Tibial nerve (tissue), 4 donors: ENCODE results near the gene S100A14. TPM values are rescaled to one million over a fixed set of nuclear protein-coding genes. Genes with fewer than 3 reads are reported as not detected.
"Not testable (repeated sequence)": the region's sequence is repeated elsewhere in the genome, so short reads cannot be mapped to it uniquely, and the experiment has no call there.

ENCODE experiments used
- DNase-seq, 2 donors: peaks; one replicate each; pipeline ENCODE4 v3.0.0-alpha.2; 2019; ENCODE audit warnings: low spot score in 2 of 2
- H3K27ac ChIP-seq, 4 donors: fragments of 200-600 bp; sonication (generic) in 3 of 4; one replicate each; pipeline ENCODE4 v1.5.1; 2017 to 2019; ENCODE audit warnings: mild to moderate bottlenecking in 1 of 4
- H3K27me3 ChIP-seq, 2 donors: fragments of 200-600 bp; sonication (generic) in 1 of 2; one replicate each; pipeline versions ENCODE4 v1.5.1 to v1.6.0; 2017 to 2019
- H3K36me3 ChIP-seq, 3 donors: fragments of 200-600 bp; sonication (generic); one replicate each; pipeline ENCODE4 v1.5.1; 2018 to 2019
- H3K4me1 ChIP-seq, 4 donors: fragments of 200-600 bp; sonication (generic) in 3 of 4; one replicate each; pipeline ENCODE4 v1.5.1; 2017 to 2019
- H3K4me3 ChIP-seq, 4 donors: fragments of 200-600 bp; sonication (generic) in 3 of 4; one replicate each; pipeline ENCODE4 v1.5.1; 2017 to 2019; ENCODE audit warnings: mild to moderate bottlenecking in 1 of 4, moderate library complexity in 1 of 4
- H3K9me3 ChIP-seq, 4 donors: fragments of 200-600 bp; sonication (generic) in 3 of 4; one replicate each; pipeline ENCODE4 v1.5.1; 2017 to 2019
- EP300 ChIP-seq, 2 donors: sonication (generic); formaldehyde crosslinking; IDR thresholded peaks; one replicate each; pipeline ENCODE4 v1.6.1; 2017; ENCODE audit warnings: antibody characterized with exemption in 2 of 2, mild to moderate bottlenecking in 1 of 2
- POLR2A ChIP-seq, 2 donors: fragments of 450-650 bp; IDR thresholded peaks; one replicate each; pipeline ENCODE4 v1.6.1; 2017; ENCODE audit warnings: antibody characterized with exemption in 2 of 2, mild to moderate bottlenecking in 2 of 2, moderate library complexity in 2 of 2
- WGBS, 2 donors: methylation state at CpG; one replicate each; pipeline ENCODE4 v1.1.5; 2018; 5-methylcytosine and 5-hydroxymethylcytosine counted together
- total RNA-seq, 4 donors: library from RNA; depleted of rRNA; stranded (reverse); fragments of >200 nt; gene quantifications; one replicate each; pipeline ENCODE4 v1.1.0, GENCODE V29; 2016
- TF ChIP-seq, protein P1 (sequence below), 5 experiments: fragments of 200-600 bp in 3 of 5; fragments of 450-650 bp in 2 of 5; sonication (generic) in 3 of 5; IDR thresholded peaks; one replicate each; pipeline ENCODE4 v1.5.1; 2016 to 2019; ENCODE audit warnings: antibody characterized with exemption in 5 of 5, mild to moderate bottlenecking in 3 of 5, moderate library complexity in 2 of 5

Gene S100A14
- total RNA-seq, 4 donors from 2014 or later: 15.3 TPM; not detected in 3

DNA sequence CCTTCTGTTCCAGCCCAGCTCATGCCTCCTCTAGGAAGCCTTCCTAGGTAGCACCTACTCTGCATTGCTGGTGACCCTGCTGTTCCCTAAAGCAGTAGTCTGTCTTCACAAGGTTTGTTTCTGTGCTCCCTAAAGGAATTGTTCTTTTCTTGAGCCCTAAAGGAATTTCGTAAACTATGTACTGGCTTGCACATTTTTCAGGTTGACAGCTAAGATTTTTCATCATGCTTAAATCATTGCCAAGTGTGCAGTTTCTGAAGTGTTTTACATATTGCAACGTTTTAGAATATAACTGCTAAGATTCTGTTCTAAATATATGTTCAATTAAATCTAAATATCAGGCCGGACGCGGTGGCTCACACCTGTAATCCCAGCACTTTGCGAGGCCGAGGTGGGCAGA lies 16.3 kb downstream of the S100A14 start:
- no peaks in the 10 kb centered on the region for H3K36me3 ChIP-seq
- H3K4me3 ChIP-seq: no peak overlapping the region
- no peaks in the 10 kb centered on the region for H3K27me3 ChIP-seq
- H3K9me3 ChIP-seq: no peaks in the 10 kb centered on the region
- H3K4me1 ChIP-seq: peaks cover 0 to 6% (median 0%) of the 10 kb centered on the region in 4 donors
- 90 to 92% methylated on average over 7 of the region's 7 CpGs for WGBS, 2 donors
- no peak for DNase-seq
- no peak overlapping the region for H3K27ac ChIP-seq
- TF ChIP-seq EP300 (IDR thresholded peaks at IDR 0.05) (no peak), POLR2A (IDR thresholded peaks at IDR 0.05) (no peak)
- TF ChIP-seq, protein P1, sequence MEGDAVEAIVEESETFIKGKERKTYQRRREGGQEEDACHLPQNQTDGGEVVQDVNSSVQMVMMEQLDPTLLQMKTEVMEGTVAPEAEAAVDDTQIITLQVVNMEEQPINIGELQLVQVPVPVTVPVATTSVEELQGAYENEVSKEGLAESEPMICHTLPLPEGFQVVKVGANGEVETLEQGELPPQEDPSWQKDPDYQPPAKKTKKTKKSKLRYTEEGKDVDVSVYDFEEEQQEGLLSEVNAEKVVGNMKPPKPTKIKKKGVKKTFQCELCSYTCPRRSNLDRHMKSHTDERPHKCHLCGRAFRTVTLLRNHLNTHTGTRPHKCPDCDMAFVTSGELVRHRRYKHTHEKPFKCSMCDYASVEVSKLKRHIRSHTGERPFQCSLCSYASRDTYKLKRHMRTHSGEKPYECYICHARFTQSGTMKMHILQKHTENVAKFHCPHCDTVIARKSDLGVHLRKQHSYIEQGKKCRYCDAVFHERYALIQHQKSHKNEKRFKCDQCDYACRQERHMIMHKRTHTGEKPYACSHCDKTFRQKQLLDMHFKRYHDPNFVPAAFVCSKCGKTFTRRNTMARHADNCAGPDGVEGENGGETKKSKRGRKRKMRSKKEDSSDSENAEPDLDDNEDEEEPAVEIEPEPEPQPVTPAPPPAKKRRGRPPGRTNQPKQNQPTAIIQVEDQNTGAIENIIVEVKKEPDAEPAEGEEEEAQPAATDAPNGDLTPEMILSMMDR (IDR thresholded peaks at IDR 0.05): no peak

DNA sequence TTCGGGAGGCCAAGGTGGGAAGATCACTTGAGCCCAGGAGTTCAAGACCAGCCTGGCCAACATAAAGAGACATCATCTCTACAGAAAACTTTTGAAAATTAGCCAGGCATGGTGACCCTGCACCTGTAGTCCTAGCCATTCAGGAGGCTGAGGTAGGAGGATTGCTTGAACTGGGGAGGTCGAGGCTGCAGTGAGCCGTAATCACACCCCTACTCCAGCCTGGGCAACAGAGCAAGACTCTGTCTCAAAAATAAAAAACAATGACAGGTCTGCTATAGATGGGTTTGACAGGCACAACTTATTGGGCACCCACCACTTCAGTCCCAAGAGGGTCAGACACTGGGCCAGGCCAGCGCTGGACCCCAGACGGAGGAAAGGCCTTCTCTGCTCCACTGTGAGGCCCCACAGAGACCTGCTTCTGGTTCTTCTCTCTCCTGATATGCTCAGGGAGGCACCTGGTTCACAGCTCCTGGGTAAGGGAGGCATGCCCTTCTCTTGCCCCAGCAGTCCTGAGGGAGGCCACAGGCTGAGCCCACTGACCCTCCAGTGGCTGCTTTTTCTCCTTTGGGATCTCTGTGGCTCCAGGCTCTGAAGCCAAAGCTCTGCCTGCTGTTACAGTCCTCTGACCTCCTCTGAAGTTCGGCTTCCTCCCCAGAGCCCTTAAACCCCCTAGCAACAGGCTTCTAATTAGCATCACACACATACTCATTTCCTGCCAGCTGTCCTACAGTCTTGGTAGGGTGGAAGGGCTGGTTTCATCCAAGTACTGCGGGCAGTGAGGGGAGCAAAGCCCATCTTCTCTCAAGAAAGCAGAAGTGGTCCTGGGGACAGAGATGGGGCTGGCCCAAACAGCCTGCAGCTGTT lies 17.6 kb downstream of the S100A14 start:
- WGBS, 2 donors: 71 to 73% methylated on average over 5 to 7 of the region's 7 CpGs
- Histone ChIP-seq H3K4me3 (no peak overlapping the region), H3K9me3 (no peaks in the 10 kb centered on the region), H3K4me1 (peaks cover 0 to 6% (median 0%) of the 10 kb centered on the region in 4 donors), H3K27ac (peak overlapping the region in 2 of 4 donors; percentile 48 to 54), H3K36me3 (no peaks in the 10 kb centered on the region), H3K27me3 (no peaks in the 10 kb centered on the region)
- peak in 1 of 2 donors; percentile 9 for TF ChIP-seq EP300 (IDR thresholded peaks at IDR 0.05)
- TF ChIP-seq, protein P1 (IDR thresholded peaks at IDR 0.05): no peak
- DNase-seq: no peak

DNA sequence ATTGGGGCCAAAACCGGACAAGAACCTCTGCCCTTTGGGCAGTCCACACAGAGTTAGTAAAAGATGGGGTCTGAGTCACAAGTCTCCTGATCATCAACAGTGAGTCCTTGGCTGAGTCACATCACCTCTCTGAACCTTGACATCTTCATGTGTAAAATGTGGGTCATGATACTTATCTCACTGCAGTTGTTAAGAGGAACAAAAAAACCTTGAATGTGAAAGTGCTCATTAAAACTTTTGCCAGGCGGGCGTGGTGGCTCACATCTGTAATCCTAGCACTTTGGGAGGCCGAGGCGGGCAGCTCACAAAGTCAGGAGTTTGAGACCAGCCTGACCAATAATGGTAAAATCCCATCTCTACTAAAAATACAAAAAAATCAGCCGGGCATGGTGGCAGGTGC lies 18.9 kb downstream of the S100A14 start:
- H3K4me3 ChIP-seq: no peak overlapping the region
- no peak for TF ChIP-seq EP300 (IDR thresholded peaks at IDR 0.05)
- TF ChIP-seq, protein P1 (IDR thresholded peaks at IDR 0.05): no peak
- TF ChIP-seq POLR2A (IDR thresholded peaks at IDR 0.05): no peak
- peaks cover 0 to 17% (median 2%) of the 10 kb centered on the region in 4 donors for H3K4me1 ChIP-seq
- H3K27ac ChIP-seq: no peak overlapping the region
- WGBS, 2 donors: 86% methylated on average over 6 of the region's 6 CpGs
- H3K9me3 ChIP-seq: no peaks in the 10 kb centered on the region
- DNase-seq: no peak
- H3K36me3 ChIP-seq: no peaks in the 10 kb centered on the region
- H3K27me3 ChIP-seq: no peaks in the 10 kb centered on the region

DNA sequence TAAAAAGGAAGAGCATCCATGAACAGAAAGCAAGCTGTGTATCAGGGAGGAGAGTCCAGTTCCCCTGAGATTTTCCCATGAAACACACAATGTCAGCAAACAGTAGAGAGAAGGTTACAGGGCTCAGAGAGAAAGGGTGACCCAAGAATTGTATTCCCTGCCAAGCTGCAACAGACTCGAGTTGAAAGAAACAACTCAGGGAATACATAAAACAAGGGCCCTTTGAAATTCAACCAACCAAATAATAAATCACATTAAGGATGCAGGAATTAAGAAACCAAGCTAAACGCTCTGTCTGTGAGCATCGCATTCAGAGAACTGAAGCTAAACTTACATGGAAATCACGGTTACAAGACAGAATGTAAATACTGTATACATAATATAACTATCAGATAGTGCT lies 23.4 kb downstream of the S100A14 start:
- Histone ChIP-seq H3K4me1 (peaks cover 0 to 11% (median 4%) of the 10 kb centered on the region in 4 donors), H3K4me3 (no peak overlapping the region), H3K9me3 (no peaks in the 10 kb centered on the region), H3K27ac (peak overlapping the region in 2 of 4 donors; percentile 49 to 78), H3K27me3 (no peaks in the 10 kb centered on the region), H3K36me3 (no peaks in the 10 kb centered on the region)
- DNase-seq: no peak
- TF ChIP-seq, protein P1 (IDR thresholded peaks at IDR 0.05): no peak
- TF ChIP-seq EP300 (IDR thresholded peaks at IDR 0.05) (no peak), POLR2A (IDR thresholded peaks at IDR 0.05) (no peak)
- 24 to 37% methylated on average over 4 of the region's 4 CpGs for WGBS, 2 donors

DNA sequence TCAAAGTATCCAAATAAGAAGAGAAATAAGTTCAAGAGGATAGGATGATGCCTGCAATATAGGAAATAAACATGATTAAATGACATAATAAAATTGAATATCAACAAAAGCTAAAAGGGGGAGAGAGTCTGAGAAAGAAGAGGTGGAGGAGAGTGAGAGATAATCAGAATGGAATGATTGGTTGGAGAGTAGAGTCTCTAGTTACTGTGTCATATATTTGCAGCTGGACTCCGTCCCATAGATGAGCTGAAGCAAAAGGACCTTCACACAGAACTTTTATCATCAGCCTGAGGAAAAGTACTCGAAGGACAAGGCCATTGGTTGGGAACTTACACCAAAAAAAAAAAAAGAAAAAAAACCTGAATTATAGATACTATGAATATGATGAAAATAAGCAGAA lies 27.6 kb downstream of the S100A14 start:
- DNase-seq: no peak
- no peak overlapping the region for H3K27ac ChIP-seq
- WGBS, 2 donors: 78 to 83% methylated on average over 2 of the region's 2 CpGs
- H3K9me3 ChIP-seq: no peaks in the 10 kb centered on the region
- H3K27me3 ChIP-seq: no peaks in the 10 kb centered on the region
- no peaks in the 10 kb centered on the region for H3K36me3 ChIP-seq
- TF ChIP-seq POLR2A (IDR thresholded peaks at IDR 0.05) (no peak), EP300 (IDR thresholded peaks at IDR 0.05) (no peak)
- TF ChIP-seq, protein P1 (IDR thresholded peaks at IDR 0.05): no peak
- H3K4me3 ChIP-seq: no peak overlapping the region
- peaks cover 0 to 11% (median 4%) of the 10 kb centered on the region in 4 donors for H3K4me1 ChIP-seq

DNA sequence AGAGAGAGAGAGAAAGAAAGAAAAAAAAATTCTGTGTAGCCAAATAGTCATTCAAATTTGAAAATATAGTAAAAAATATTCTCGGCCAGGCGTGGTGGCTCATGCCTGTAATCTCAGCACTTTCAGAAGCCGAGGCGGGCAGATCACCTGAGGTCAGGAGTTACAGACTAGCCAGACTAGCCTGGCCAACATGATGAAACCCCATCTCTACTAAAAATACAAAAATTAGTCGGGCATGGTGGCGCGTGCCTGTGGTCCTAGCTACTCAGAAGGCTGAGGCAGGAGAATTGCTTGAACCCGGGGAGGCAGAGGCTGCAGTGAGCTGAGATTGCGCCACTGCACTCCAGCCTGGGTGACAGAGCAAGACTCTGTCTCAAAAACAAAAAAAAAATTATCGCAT lies 28.1 kb downstream of the S100A14 start:
- DNase-seq, H3K27ac ChIP-seq, H3K4me1 ChIP-seq, H3K9me3 ChIP-seq, H3K36me3 ChIP-seq, H3K27me3 ChIP-seq, H3K4me3 ChIP-seq: not testable (repeated sequence)
- WGBS, 2 donors: 85 to 88% methylated on average over 10 of the region's 10 CpGs
